Body of pancreas (tissue), 4 donors: ENCODE data around the gene ANKRD23.

Source experiments
- POLR2A ChIP-seq, 3 donors: fragments of 450-650 bp; IDR thresholded peaks; one replicate each; pipeline ENCODE4 v1.6.1; 2016; ENCODE audit warnings: antibody characterized with exemption in 3 of 3, mild to moderate bottlenecking in 2 of 3
- TF ChIP-seq, protein P1 (sequence below), 7 experiments: fragments of 450-650 bp in 4 of 7; fragments of 200-600 bp in 3 of 7; sonication (generic) in 3 of 7; IDR thresholded peaks; one replicate each; pipeline ENCODE4 v1.5.1; 2016 to 2019; ENCODE audit warnings: antibody characterized with exemption in 7 of 7

DNA sequence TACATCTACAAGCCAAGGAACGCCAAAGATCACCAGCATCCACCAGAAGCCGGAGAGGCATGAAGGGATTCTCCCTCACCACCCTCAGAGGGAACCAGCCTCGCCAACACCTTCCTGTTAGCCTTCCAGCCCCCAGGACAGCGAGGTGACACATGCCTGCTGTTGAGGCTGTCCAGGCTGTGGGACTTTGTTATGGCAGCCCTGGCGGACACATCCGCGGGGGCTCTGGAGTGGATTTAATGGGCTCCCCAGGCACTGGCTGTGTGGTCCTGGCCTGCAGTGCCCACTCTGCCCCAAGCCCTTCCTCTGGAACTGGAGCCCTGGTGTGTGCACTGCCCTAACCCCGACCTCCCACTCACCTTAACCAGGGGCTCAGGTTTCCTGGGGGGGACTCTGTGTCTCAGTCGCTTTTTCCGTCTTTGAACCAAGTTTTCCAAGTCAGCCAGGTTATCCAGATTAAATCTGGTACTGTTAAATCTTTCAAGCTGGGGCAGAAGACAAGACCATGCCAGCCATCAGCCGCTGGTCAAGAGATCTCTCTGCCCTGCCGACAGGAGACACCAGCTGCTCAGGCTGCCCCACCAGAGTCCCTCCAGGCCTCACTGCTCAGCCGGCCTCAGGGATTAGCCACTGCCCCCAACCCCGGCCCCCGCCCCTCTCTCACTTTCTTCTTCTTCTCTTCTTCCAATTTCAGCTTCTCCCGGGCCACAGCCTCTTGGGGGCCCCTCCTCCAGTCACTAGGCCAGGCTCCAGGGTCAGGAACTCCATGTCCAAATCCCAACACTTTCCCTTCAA, 1.9 kb downstream of the ANKRD23 start:
- TF ChIP-seq POLR2A (IDR thresholded peaks at IDR 0.05), result no peak
- TF ChIP-seq, protein P1, sequence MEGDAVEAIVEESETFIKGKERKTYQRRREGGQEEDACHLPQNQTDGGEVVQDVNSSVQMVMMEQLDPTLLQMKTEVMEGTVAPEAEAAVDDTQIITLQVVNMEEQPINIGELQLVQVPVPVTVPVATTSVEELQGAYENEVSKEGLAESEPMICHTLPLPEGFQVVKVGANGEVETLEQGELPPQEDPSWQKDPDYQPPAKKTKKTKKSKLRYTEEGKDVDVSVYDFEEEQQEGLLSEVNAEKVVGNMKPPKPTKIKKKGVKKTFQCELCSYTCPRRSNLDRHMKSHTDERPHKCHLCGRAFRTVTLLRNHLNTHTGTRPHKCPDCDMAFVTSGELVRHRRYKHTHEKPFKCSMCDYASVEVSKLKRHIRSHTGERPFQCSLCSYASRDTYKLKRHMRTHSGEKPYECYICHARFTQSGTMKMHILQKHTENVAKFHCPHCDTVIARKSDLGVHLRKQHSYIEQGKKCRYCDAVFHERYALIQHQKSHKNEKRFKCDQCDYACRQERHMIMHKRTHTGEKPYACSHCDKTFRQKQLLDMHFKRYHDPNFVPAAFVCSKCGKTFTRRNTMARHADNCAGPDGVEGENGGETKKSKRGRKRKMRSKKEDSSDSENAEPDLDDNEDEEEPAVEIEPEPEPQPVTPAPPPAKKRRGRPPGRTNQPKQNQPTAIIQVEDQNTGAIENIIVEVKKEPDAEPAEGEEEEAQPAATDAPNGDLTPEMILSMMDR (IDR thresholded peaks at IDR 0.05), result no peak
